VCaP (cell line): ENCODE data around the gene PCSK7.

Experiments
- H3K27ac ChIP-seq: fragments of 450-650 bp; 2 replicates; pipeline ENCODE4 v1.5.1; 2017
- TF ChIP-seq, protein P1 (sequence below): fragments of 450-650 bp; conservative IDR thresholded peaks from 2 replicates; pipeline ENCODE4 v1.5.1; 2017; ENCODE audit warnings: mild to moderate bottlenecking, moderate library complexity

The PCSK7 gene

DNA sequence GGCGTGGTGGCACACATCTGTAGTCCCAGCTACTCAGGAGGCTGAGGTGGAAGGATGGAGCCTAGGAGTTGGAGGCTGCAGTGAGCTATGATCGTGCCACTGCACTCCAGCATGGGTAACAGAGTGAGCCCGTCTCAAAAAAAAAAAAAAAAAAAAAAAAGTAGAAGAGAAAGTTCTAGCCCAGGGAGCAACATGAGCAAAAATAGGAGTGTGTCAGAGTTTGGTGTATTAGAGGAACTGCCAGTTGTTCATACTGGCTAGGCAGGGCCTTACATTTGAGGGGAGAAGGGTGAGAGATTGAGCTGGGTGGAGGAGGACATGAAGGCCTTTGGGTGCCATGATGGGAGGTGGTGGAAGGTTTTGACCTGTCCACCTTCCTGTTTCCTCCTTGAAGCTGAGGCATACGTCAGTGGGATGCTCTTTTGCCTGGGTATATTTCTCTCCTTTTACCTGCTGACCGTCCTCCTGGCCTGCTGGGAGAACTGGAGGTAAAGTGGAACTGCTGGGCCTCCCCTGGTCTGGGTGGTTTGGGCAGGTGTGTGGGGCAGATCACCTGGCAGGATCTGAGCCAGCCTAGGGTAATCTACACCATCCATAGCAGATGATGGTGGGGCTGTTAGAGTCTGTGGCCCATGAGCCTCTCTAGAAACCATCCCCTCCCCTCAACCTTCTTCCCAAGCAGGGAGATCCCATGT is 46.0 kb downstream of the PCSK7 start:
- peak overlapping the region; percentile 68; the same call in 1 of the 2 replicates for H3K27ac ChIP-seq
- TF ChIP-seq, protein P1, sequence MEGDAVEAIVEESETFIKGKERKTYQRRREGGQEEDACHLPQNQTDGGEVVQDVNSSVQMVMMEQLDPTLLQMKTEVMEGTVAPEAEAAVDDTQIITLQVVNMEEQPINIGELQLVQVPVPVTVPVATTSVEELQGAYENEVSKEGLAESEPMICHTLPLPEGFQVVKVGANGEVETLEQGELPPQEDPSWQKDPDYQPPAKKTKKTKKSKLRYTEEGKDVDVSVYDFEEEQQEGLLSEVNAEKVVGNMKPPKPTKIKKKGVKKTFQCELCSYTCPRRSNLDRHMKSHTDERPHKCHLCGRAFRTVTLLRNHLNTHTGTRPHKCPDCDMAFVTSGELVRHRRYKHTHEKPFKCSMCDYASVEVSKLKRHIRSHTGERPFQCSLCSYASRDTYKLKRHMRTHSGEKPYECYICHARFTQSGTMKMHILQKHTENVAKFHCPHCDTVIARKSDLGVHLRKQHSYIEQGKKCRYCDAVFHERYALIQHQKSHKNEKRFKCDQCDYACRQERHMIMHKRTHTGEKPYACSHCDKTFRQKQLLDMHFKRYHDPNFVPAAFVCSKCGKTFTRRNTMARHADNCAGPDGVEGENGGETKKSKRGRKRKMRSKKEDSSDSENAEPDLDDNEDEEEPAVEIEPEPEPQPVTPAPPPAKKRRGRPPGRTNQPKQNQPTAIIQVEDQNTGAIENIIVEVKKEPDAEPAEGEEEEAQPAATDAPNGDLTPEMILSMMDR: no peak

DNA sequence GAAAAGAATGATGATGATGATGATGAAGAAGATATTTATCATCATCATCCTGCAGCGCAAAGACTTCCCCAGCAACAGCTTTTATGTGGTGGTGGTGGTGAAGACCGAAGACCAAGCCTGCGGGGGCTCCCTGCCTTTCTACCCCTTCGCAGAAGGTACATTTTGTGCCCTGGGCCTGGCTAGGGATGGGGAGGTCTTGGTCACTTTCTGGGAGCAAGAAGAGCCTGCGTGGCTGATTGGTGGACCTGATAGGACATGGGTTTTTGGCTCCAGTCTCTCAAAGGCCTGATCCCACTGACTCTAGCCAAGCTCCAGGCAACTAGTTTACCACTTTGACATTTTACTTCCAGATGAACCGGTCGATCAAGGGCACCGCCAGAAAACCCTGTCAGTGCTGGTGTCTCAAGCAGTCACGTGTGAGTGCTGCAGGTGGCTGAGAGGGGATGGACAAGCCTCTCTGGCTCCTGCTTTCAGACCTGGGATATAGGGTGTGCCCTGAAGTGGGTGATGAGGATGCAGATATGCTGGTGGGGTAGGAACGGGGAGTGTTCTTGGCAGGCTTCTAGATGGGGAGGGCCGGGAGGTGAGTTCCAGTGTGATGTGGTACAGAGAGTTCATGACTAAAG is 48.0 kb downstream of the PCSK7 start:
- H3K27ac ChIP-seq: peak overlapping the region; percentile 68
- TF ChIP-seq, protein P1: no peak

DNA sequence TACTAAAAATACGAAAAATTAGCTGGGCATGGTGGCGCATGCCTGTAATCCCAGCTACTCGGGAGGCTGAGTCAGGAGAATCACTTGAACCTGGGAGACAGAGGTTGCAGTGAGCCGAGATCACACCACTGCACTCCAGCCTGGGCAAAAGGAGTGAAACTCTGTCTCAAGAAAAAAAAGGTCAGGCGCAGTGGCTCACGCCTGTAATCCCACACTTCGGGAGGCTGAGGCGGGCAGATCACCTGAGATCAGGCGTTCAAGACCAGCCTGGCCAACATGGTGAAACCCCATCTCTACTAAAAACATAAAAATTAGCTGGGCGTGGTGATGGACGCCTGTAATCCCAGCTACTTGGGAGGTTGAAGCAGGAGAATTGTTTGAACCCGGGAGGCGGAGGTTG is 48.7 kb downstream of the PCSK7 start:
- H3K27ac ChIP-seq: peak overlapping the region; percentile 68

DNA sequence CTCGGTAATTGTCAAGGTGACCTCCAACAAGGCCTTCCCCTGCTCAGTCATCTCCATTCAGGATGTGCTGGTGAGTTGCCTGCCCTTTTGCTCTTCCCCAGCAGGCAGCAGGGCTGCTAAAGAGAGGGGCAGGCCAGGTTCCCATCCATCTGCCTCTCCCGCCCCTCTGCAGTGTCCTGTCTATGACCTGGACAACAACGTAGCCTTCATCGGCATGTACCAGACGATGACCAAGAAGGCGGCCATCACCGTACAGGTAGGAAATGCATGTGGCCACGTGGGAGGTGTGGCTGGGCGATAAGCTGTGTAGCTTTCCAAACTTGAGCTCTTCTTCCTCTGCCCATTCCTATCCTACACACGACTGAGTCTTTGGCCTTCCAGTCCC is 49.3 kb downstream of the PCSK7 start:
- peak overlapping the region; percentile 68 for H3K27ac ChIP-seq
- TF ChIP-seq, protein P1: no peak

DNA sequence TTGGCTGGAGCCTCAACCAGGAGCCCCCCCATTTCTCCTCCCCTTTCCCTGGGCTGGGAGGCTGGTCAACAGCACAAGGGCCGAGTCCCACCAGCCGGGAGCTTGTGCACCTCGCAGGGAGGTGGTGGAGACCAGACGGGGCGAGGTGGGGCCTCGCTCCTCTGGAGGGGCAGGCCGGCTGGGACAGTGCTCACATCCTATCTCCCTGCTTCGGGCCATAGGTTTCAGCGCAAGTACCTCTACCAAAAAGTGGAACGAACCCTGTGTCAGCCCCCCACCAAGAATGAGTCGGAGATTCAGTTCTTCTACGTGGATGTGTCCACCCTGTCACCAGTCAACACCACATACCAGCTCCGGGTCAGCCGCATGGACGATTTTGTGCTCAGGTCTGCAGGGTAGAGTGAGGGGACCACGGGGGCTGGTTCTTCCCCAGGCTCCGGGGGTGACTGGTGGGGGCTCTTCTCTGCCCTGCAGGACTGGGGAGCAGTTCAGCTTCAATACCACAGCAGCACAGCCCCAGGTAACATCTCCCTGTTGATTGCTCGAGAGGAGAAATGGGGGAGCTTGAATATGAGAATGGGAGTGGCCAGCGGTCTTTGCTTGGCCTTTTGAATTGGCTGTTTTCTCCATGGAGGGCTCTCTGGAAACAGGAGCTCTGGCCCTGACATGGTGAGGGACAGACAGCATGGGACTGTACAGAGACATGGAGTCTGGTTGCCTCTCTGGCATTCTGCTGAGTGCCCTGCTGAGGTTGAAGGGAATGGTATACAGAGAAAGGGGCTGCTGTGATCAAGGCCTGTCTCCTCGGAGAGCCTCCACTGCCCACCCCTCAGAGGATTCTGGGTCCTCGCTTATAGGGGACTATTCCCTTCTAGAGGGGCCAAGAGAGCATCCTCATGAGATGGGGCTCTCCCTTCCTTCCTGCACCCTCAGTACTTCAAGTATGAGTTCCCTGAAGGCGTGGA is 50.0 kb downstream of the PCSK7 start:
- peak overlapping the region; percentile 68 for H3K27ac ChIP-seq
- TF ChIP-seq, protein P1: no peak; the same call in 1 of the 2 replicates

DNA sequence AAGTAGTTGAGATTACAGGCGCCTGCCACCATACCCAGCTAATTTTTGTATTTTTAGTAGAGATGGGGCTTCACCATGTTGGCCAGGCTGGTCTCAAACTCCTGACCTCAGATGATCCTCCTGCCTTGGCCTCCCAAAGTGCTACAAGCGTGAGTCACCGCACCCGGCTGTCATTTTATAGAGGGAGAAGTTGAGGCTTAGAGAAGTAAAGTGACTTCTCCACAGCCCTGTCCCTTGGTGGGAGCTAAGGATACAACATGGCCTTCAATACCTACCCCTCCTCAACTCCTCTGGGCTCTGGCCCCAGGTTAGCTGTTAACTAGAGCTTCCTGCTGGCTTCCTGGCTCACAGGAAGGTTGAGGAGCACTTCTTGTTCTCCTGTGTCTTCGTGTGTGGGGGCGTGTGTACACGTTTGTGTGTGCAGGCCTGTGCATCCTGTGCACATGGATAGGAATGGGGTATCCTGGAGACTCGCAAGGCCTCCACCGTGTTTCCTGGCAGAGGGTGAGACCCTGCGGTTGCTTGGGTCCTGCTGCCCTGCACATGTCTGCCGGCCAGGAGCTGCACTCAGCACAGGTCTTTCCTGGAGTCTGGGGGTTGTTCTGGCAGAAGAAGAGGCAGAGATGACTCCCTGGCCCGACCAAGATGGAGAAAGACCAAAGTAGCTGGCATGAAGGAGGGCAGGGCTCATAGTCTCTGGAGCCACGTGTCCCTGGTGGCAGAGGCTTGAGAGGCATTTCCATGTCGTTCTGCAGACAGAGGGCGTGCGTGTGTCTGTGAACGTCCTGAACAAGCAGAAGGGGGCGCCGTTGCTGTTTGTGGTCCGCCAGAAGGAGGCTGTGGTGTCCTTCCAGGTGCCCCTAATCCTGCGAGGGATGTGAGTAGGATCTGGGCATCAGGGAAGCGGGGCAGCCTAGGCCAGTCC is 51.0 kb downstream of the PCSK7 start:
- H3K27ac ChIP-seq: peak overlapping the region; percentile 68; the same call in 1 of the 2 replicates
- TF ChIP-seq, protein P1: no peak; the same call in 1 of the 2 replicates

DNA sequence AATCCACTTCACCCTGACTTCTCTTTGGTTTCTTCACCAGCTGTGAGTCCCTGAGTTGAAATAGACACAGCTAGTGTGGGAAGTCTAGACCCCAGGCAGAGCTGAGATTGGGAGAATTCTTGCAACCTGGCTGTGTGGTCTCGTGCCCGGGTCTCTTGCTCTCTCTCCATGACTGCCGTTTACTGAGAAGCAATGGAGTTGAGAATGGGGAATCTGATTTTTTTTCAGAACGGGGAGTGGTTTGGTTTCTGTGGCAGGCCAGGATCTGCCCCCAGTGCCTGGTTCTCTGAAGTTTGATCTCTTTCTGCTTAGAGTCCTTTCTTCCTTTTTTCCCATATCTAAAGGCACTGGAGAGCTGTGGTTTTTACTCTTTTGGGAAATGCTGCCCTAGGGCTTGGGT is 51.9 kb downstream of the PCSK7 start:
- TF ChIP-seq, protein P1: no peak
- H3K27ac ChIP-seq: peak overlapping the region; percentile 87
